ENCODE measurements around the gene PAGR1.

PAGR1 gene

DNA sequence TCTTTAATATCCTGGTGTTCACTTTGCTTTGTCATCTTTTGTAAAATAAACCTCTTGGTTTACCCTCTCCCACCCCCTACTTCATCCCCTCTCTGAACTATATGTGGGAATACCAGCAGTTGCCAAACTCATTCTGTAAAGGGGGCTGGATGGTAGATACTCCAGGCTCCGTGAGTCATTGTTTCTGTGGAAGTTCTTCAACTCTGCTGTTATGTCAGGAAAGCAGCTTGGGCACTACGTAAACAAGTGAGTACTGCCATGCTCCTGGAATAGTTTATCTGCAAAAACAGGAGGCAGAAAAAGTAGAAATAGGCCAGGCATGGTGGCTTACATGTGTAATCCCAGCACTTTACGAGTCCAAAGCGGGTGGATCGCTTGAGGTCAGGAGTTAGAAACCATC, 21.9 kb downstream of the PAGR1 start:
- DNase-seq (ENCODE audit: low read depth in 3 of 3): no peak

GRCh38 chr16:29839822-29840221, 23.9 kb downstream of the PAGR1 start:
- DNase-seq (ENCODE audit: low read depth in 3 of 3): no peak

GRCh38 chr16:29840240-29840639, 24.3 kb downstream of the PAGR1 start:
- DNase-seq (ENCODE audit: low read depth in 3 of 3): no peak

DNA sequence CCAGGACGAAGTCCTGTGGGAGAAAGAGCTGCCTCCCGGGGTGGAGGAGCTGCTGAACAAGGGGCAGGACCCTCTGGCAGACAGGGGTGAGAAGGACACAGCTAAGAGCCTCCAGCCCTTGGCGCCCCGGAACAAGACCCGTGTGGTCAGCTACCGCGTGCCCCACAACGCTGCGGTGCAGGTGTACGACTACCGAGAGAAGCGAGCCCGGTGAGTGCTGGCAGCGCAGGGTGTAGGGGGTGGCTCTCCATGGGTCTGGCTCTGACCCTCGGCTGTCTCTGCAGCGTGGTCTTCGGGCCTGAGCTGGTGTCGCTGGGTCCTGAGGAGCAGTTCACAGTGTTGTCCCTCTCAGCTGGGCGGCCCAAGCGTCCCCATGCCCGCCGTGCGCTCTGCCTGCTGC, 25.7 kb downstream of the PAGR1 start:
- no peak for DNase-seq (ENCODE audit: low read depth in 3 of 3)

DNA sequence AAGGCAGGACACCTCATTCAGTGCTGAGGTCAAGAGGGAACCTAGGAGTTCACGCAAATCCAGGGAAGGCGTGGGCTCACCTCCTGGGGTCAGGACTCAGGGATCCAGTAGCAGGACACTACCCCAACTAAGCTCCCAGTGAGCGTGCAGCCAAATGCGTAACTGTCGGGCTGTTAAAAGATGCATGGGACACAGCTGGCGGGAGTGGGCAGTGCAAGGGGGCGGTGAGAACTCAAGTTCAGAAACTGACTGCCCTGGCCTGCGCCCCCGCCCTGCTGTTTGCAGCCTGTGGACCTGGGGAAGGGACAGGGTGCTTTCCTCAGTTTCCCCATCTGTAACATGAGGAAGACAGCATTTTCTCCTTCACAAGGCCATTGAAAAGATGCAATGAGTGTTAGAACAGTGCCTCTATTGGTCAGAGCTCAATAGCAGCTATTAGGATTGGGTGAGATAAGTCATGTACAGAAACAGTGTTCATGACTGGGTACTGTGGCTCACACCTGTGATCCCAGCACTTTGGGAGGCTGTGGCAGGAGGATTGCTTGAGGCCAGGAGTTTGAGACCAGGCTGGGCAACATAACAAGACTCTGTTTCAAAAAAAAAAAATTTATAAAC, 26.9 kb downstream of the PAGR1 start:
- no peak for DNase-seq (ENCODE audit: low read depth in 3 of 3)

DNA sequence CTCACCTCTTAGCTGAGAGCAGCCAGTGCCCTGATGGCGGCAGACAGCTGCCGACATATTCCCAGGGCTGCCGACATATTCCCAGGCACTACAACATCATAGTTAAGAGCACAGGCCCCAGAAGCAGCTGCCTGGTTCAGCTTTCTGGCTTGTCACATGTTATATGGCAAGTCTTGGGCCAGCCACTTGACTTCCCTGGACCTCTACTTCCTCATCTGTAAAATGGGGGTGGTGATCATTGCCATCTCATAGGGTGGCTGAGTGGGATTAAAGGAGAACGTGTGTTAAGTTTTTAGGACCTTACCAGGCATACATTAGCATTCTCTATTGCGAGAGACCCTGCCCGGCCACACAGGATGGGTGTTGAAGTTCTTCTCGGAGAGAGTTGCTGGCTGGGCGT, 28.0 kb downstream of the PAGR1 start:
- DNase-seq (ENCODE audit: low read depth in 3 of 3): no peak

DNA sequence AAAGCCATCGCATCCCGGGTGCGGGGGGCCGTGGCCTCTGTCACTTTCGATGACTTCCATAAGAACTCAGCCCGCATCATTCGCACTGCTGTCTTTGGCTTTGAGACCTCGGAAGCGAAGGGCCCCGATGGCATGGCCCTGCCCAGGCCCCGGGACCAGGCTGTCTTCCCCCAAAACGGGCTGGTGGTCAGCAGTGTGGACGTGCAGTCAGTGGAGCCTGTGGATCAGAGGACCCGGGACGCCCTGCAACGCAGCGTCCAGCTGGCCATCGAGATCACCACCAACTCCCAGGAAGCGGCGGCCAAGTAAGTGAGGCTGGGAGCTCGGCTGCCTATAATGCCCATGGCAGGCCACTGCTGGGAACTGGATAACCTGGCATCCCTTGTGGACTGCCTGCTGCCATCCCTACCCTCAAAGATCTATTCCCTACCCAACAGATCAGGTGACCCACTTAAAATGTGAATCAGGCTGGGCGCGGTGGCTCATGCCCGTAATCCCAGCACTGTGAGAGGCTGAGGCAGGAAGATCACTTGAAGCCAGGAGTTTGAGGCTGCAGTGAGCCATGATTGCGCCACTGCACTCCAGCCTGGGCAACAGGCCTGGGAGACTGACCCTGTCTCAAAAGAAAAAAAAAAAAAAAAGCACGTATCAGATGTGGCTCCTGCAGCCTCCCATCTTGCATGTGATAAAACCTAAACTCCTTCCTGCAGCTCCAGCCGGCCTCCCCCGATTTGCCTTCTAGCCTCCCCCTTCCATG, 28.8 kb downstream of the PAGR1 start:
- no peak for DNase-seq (ENCODE audit: low read depth in 3 of 3)

DNA sequence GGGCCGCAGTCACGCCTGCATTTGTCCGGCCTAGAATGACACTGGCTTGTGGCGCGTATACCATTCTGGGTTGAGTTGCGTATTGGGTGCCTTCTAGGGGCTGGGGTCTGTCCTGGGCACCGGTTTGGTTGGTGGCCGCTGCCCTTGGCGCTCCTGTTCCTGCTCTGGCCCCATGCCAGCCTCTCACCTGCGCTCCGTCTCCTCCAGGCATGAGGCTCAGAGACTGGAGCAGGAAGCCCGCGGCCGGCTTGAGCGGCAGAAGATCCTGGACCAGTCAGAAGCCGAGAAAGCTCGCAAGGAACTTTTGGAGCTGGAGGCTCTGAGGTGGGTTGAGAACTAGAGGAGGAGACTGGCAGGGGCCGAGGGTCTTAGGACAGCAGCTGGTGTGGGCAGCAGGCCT, 29.7 kb downstream of the PAGR1 start:
- no peak for DNase-seq (ENCODE audit: low read depth in 3 of 3)

DNA sequence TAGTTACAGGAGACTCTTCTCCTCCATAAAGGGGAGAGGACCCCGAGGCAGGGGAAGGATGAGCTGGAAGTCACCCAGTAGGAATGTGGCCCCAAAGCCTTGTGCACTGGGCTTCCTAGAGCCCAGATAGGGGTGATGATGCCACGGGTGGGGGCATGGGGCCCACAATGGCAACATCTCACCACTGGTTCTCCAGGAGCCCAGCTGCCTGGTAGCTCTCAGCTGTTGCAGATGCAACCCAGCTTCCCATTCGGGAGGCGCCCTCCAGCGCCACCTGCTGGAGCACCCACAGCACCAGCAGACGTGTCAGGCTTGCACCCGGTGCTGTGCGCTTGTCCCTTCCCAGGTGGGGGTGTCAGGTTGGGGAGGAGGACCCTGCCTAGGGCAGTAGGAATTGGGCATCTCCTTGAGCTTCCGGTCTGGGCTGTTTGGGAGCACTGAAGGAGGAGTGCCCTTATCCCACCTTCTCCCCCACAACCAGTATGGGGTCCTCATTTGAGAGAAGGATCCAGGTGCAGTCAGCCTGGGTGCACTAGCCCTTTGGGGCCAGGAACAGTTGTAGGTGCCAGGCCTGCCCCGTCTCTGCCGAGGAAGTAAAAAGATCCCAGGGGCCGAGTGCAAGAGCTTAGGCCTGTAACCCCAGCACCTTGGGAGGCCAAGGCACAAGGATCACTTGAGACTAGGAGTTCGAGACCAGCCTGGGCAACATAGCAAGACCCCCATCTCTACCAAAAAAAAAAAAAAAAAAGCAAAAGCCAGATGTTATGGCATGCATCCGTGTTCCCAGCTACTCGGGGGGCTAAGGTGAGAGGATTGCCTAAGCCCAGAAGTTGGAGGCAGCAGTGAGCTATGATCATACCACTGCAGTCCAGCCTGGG, 32.7 kb downstream of the PAGR1 start:
- peak; percentile 70 to 83 (median 74) for DNase-seq (ENCODE audit: low read depth in 3 of 3)

- DNase-seq (ENCODE audit: low read depth in 3 of 3): no peak
Observed at GRCh38 chr16:29849505-29849904, 33.6 kb downstream of the PAGR1 start.

- no peak for DNase-seq (ENCODE audit: low read depth in 3 of 3)
Observed at GRCh38 chr16:29850998-29851397, 35.0 kb downstream of the PAGR1 start.

GRCh38 chr16:29852654-29853053, 36.7 kb downstream of the PAGR1 start:
- no peak for DNase-seq (ENCODE audit: low read depth in 3 of 3)

GRCh38 chr16:29854520-29855100, 38.7 kb downstream of the PAGR1 start:
- no peak for DNase-seq (ENCODE audit: low read depth in 3 of 3)

- no peak for DNase-seq (ENCODE audit: low read depth in 3 of 3)
Observed at GRCh38 chr16:29857133-29857760, 41.3 kb downstream of the PAGR1 start.

DNA sequence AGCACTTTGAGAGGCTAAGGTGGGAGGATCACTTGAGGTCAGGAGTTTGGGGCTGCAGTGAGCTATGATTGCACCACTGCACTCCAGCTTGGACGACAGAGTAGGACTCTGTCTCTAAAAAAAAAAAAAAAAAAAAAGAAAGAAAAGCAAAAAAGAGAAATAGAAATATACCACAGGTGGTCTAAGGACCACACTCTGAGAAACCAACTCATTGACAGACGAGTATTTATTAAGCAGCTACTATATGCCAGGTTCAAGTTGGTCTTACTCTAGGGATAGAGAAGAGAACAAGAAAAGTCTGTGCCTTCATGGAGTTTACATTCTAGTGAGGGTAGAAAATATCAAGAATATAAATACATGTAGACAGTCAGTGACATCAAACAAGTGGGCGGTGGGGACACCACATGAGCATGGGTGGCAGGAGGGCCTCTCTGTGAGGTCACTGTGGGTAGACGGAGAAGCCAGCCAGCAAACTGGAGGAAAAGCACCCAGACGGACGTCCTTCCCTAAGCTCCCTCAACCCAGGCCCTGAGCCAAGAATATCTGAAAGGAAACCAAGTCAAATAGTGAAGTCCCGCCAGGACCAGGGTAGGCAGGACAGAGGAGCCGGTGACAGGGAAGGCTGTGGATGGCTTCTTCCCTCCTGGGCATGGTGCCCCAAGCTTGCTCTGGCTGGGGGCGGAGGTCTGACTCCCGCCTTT, 42.3 kb downstream of the PAGR1 start:
- DNase-seq (ENCODE audit: low read depth in 3 of 3): no peak

GRCh38 chr16:29858974-29859373, 43.0 kb downstream of the PAGR1 start:
- no peak for DNase-seq (ENCODE audit: low read depth in 3 of 3)

DNA sequence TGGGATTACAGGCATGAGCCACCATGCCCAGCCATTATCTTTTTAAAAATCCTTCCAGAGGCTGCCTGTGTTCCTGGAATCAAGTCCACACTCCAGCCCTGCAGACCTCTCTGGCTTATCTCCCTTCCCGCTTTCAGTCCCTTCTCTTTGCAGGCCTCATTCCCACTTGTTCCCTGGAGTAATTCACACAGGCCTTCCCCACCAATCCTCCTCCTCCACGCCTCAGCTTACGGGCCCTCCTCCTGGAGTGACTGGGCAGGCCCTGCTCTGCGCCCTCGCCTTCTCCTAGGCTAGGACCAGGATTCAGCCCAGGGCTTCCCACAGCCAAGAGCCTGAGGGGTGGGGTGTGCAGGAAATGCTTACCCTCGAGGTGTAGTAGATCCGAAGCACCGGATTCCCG, 44.3 kb downstream of the PAGR1 start:
- no peak for DNase-seq (ENCODE audit: low read depth in 3 of 3)

DNA sequence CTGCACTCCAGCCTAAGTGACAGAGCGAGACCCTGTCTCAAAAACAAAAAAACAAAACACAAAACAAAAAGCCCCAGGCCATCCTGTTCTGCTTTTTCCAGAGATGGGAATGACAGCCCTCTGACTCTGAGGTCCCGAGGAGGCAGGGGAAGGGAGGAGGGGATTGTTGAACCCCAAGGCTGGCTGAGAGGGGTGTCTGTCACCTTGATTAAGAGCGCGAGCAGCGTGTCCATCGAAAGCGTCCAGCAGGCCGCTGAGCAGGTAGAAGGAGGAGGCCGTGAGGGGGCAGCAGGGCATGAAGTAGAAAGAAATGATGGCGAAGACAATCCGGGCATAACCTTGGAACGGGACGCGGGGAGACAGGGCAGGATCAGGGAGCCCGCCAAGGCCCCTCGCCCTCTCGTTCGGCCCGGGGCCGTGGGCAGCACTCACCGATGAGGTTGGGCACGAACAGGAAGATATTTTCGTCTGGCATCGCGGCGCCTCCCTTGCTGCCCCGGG, 46.5 kb downstream of the PAGR1 start:
- DNase-seq (ENCODE audit: low read depth in 3 of 3): peak in 1 of 3 donors; percentile 12

- DNase-seq (ENCODE audit: low read depth in 3 of 3): peak; percentile 81 to 91 (median 90)
Observed at GRCh38 chr16:29862884-29863668, 47.1 kb downstream of the PAGR1 start, which contains the start of gene CDIPT. Gene CDIPT, minus strand, starts transcription at chr16:29863226. Its CDS starts 369 bp downstream, at chr16:29862857.

DNA sequence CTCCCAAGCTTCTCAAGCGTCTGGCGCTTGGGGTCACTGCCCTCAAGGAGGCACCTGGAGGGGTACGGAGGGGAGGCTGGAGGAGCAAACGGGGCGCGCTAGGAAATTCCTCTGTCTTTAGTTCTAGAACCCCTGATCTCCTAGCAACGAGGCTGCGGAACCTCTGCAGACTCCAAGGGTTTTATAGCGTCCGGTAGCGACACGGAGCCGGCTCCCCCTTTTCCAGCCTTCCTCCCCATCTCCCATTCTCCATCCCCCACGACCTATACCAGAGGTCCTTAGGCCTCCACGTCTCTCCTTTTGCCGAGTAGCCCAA, 47.7 kb downstream of the PAGR1 start:
- no peak for DNase-seq (ENCODE audit: low read depth in 3 of 3)

Measured in stimulated activated CD4-positive, alpha-beta T cell treated with anti-CD3 and anti-CD28 coated beads, TNF-alpha, amount 100 ng/mL, for 48 hours (primary cell).